ENCODE data around the gene VWA8.
"Not testable (repeated sequence)": the region's sequence is repeated elsewhere in the genome, so short reads cannot be mapped to it uniquely, and the experiment has no call there.

The VWA8 gene

DNA sequence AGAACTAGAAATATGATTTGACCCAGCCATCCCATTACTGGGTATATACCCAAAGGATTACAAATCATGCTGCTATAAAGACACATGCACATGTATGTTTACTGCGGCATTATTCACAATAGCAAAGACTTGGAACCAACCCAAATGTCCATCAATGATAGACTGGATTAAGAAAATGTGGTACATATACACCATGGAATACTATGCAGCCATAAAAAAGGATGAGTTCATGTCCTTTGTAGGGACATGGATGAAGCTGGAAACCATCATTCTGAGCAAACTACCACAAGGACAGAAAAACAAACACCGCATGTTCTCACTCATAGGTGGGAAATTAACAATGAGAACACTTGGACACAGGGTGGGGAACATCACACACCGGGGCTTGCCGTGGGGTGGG lies 38.0 kb downstream of the VWA8 start:
- DNase-seq (ENCODE audit: low read depth in 2 of 2), result not testable (repeated sequence)

DNA sequence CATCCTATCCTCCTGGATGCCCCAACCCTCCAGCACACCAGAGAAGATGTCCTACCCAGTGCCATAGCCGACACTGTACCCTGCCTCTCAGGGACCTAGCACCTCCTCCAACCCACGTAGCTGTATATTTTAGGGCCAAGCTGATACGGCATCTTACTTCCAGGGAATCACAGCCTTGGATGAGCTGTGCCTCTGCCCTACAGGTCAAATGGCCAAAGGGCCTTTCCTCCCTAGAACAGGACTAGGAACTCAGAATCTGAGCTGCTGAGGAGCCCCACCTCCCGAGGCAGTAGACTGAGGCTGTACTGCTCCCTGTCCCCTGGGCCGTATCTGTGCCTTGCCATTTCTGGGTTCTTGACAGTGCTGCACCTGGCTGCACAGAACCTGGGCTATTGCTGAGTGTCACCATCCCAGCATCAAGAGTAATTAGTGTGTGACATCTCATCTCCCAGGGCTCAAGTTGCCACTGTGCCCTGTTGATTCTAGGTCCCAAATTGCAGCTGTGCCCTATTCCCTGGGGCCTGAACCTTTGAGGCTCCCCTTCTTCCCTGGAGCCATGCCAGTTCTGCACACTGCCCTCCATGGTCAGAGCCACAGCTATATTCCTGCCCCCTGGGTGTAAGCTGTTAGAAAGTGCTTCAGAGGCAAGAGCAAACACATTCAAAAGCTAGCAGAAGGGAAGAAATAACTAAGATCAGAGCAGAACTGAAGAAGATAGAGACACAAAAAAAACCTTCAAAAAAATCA lies 41.0 kb downstream of the VWA8 start:
- DNase-seq (ENCODE audit: low read depth in 2 of 2), result no peak

DNA sequence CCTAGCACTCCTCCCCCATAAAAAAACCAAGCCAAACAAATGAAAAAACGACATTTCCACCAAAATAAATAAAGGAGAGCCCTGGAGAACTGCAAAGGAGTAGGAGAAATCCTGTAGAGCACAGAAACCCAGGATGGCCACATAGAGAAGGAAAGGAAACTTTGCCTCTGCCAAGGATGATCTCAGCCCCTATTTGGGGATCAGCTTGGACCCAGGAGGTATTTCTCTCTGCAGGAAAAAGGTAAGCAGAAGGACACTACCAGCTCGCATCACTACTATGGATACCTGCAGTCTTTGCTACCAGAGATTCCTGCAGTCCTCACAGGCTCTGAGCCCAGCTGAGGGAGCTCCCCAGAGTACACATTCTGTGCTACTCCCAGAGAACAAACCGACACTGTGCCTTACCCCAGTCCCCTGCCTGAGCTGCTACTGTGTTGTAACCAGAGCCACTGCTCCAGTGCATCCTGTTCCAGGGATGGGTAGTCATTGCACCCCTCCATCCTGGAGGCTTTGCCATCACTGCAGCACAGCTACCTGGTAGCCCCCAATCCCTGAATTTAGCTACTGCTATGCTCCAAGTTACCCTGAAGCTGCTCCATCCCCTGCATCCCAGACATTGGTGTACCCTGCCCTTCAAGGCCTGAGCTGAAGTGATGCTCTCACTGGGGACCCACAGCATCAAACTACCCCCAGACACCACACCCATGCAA lies 41.7 kb downstream of the VWA8 start:
- no peak for DNase-seq (ENCODE audit: low read depth in 2 of 2)

DNA sequence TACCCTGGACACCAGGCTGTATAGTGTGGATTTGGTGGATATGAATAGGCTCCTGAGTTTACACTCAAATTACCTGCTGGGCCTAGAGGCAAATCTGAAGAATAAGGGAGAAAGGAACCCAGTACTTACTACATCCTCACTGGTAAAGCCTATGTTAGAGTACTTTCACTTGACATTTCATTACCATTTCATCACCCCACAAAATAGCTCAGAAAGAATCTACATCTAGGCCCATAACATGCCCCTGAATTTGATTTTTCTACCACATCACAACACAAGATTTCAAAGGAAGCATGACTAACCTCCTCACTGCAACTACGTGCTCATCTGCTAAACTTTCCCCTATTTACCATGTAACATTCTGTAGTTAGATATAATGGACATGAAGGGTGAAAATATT lies 43.3 kb downstream of the VWA8 start:
- no peak for DNase-seq (ENCODE audit: low read depth in 2 of 2)

DNA sequence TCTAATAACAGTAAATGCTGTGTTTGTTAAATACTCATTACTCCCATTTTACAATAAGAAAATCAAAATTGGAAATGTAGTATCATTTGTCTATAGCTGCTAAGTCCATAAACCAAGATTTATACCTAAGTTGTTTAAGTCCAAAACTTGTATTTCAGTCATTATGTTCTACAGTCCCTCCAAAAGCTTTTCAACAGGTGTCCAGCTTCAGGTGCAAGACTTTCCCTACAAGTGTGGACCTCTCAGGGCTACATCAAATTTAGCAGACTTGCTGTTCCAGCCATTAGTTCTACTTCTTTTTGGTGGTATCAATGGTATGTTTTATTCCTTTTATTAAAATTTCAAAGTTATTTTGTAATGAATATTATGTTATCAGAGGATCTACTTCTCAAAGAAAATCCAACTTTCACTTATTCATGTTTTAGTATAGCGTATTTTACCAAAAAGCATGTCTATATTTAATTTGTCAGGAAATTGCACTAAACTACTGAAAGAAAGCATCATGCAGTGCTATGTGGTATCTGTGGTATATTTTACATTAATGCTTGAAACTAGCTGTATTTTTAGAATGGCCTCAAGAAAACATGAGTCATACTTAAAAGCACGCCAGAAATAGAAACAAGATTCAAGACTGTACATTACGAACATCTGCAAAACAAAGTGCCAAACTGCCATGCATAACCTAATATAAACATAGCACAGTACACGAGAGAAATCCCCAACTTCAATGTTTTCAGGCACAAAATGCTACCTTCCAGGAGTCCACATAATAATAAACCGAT lies 44.5 kb downstream of the VWA8 start:
- no peak for DNase-seq (ENCODE audit: low read depth in 2 of 2)

DNA sequence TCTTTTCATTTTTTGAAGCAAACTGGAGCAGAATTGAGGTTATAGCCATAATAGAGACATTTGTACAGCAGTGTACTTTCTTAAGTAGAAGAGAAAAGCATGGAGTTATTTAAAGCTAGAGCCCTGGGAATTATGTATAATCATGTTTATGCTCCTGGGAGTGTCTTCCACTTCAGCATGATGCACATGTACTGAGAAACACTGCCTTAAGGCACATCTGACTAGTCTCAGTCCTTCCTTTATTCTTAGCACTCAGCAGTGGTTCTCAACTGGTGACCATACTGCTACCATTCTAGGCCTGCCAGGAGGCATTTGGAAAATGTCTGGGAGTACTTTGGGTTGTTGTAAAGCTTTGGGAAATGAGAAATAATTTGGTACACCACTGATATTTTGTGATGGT lies 45.8 kb downstream of the VWA8 start:
- no peak for DNase-seq (ENCODE audit: low read depth in 2 of 2)

DNA sequence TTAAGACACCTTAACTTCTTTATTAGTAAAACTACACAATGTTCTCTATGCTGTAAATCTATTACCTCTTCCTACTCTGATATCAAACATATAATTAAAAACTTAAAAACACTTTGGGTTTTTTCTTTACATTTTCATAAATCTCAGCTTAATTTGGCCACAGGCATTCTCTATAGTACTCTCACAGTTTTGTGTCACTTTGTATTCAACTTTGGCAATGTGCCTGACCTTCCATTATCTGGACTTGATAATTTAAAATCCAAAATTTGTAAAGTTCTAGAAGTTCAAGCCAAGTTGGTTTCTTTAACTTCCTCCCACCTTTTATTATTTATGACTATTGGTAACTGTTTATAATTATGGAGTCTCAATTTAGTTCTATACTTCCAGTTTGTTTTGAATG lies 46.4 kb downstream of the VWA8 start:
- no peak for DNase-seq (ENCODE audit: low read depth in 2 of 2)

DNA sequence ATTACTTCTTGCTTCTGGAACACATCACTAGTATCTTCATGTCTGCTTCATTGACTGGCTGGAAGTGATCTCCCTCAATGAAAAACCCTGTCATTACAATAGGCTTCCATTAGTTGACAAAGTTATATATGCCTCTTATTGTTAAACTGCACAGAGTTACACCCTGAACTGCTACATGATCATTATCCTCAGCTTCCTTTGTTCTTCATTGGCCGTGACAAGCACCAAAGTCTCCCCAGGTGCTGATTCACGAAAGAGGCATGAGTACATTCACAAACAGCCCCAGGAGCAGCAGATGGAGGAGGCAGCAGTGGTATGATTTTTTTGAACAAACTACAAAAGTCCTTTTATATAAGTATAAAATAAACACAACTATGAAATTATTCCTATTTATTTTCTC lies 51.4 kb downstream of the VWA8 start:
- no peak for DNase-seq (ENCODE audit: low read depth in 2 of 2)

DNA sequence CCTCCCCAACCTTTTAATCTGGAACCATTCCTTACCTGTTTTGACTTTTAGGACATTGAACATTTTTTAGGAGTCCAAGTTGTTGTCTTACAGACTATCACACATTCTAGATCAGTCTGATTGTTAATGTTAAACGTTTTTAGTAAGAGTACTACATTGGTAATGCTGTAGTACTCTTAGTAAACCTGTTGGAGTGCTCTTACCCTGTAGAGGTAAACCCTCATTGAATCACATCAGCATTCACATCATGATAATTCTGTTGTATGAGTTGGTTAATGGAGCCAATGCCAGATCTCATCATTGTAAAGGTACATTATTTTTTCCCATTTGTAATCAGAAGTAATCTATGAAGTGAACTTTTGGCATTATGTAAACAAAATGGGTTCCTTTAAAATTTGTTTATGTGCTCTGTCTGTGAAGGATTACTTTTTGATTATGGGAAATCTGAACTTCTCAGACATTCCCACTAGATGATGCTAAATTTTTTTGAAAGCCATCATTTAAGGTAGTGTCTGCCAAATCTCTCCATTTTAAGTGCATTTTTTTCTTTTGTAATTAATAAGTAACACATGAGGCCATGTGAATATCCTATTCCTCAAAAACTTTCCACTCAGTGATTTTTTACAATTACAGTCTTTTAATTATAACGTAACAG lies 55.2 kb downstream of the VWA8 start:
- no peak for DNase-seq (ENCODE audit: low read depth in 2 of 2)

DNA sequence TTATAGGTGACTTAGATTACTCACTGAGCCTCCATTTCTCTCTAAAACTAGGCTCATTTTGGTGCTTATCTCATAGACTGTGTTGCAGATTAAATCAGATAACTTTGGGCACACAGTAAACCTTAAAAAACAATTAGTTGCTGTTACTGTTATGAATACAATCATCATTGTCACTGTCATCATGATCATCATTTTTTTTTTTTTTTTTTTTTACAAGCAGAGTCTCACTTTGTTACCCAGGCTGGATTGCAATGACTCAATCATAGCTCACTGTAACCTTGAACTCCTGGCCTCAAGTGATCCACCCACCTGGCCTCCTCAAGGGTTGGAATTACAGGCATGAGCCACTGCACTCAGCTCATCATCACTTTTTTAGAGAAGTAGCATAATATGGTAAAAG lies 60.0 kb downstream of the VWA8 start:
- no peak for DNase-seq (ENCODE audit: low read depth in 2 of 2)

DNA sequence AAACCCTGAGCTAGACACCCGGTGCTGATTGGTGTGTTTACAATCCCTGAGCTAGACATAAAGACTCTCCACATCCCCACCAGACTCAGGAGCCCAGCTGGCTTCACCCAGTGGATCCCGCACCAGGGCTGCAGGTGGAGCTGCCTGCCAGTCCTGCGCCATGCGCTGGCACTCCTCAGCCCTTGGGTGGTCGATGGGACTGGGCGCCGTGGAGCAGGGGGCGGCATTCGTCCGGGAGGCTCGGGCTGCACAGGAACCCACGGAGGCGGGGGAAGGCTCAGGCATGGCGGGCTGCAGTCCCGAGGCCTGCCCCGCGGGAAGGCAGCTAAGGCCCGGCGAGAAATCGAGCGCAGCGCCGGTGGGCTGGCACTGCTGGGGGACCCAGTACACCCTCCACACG lies 62.5 kb downstream of the VWA8 start:
- not testable (repeated sequence) for DNase-seq (ENCODE audit: low read depth in 2 of 2)

DNA sequence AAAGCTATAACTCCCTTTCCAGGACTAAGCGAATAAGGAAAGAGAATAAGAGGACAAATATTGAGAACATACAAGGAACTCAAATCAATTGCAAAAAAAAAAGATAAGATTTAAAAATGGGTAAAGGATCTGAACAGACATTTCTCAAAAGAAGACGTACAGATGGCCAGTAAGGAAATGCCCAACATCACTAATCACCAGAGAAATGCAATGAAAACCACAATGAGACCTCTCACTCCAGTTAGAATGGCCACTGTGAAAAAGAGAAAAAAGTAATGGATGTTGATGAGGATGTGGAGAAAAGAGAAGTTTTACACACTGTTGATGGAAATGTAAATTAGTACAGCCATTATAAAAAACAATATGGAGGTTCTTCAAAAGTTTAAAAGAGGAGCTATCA lies 63.8 kb downstream of the VWA8 start:
- no peak for DNase-seq (ENCODE audit: low read depth in 2 of 2)

DNA sequence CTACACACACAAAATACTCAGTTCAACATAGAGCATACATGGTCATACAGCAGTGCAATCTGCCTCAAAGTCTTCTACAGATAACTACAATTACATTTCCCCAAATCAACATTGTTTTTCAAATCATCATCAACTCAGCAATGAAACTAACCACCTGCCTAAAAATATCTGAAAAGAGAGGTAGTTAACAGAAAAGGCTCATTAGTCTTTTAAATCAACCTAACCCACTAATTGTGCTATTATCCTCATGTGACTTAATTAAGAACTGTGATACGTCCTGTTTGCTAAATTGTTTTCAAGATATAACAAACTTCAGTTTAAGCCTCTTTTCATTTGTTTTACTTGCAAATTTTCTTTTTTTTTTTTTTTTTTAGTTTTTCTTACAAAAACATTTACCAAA lies 65.4 kb downstream of the VWA8 start:
- no peak for DNase-seq (ENCODE audit: low read depth in 2 of 2)

DNA sequence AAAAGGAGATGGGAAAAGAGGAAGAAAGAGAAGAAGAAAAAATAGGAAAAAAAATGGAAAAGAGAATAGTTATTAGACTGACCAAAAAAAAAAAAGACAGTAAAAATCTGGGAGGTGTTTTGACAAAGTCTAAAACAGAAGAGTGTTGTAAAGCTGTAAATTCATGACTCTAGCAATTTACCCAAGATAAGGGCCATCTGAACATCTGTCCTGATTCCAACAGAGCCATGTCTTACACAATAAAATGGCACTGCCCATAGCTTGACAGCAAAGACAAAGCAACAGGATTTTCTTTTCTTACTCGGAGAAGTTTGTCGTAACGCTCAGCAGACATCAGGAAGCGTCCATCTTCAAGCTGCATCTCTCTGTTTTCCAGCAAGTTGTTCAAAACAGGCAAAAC lies 69.8 kb downstream of the VWA8 start:
- DNase-seq (ENCODE audit: low read depth in 2 of 2), result no peak

DNA sequence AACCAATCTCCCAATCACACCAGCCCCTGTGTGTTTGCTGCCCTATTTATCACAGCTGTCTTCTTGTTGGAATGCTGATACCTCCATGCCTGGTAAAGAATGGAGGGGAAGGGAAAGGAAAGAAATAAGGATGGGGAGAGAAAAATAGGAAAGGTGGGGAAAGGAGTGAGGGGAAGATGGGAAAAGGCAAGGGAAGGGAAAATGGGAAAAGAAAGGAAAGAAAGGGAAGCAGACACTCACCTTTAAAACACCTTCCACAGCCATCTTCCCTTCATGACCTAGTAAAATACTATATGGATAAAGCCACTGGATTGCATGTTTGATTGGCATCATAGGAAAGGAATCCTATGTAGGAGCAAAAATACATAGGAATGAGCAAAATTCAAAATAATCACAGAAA lies 77.8 kb downstream of the VWA8 start:
- no peak for DNase-seq (ENCODE audit: low read depth in 2 of 2)

DNA sequence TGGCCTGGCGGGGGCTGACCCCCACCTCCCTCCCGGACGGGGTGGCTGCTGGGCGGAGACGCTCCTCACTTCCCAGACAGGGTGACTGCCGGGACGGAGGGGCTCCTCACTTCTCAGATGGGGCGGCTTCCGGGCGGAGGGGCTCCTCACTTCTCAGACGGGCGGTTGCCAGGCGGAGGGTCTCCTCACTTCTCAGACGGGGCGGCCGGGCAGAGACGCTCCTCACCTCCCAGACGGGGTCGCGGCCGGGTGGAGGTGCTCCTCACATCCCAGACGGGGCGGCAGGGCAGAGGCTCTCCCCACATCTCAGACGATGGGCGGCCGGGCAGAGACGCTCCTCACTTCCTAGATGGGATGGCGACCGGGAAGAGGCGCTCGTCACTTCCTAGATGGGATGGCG lies 79.0 kb downstream of the VWA8 start:
- not testable (repeated sequence) for DNase-seq (ENCODE audit: low read depth in 2 of 2)

DNA sequence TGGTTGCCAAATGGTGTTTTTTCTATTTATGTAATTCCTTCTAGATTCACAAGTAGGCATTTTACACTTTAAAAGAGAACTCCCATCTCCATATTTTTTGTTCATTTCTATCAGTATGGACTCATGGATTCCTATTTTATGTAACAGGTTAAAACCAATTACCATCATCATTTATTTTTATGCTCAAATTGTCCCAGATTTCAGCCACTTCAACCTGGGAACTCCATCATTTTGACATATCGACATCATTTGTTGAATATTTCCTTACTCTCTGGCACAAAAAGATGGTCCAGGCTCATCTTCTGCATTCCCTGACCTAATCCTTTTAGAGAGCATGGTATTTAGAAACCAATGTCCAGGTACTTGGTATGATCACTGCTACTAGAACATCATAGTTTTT lies 79.9 kb downstream of the VWA8 start:
- no peak for DNase-seq (ENCODE audit: low read depth in 2 of 2)

DNA sequence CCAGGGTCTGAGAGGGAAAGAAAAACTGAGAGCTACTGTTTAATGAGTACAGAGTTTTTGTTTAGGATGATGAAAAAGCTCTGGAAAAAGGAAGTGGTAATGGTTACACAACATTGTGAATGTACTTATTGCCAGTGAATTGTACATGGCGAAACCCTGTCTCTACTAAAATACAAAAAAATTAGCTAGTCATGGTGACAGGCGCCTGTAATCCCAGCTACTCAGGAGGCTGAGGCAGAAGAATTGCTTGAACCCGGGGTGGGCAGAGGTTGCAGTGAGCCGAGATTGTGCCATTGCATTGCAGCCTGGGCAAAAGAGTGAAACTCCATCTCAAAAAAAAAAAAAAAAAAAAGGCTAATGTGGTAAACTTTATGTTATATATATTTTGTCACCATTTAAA lies 96.3 kb downstream of the VWA8 start:
- DNase-seq (ENCODE audit: low read depth in 2 of 2), result no peak

DNA sequence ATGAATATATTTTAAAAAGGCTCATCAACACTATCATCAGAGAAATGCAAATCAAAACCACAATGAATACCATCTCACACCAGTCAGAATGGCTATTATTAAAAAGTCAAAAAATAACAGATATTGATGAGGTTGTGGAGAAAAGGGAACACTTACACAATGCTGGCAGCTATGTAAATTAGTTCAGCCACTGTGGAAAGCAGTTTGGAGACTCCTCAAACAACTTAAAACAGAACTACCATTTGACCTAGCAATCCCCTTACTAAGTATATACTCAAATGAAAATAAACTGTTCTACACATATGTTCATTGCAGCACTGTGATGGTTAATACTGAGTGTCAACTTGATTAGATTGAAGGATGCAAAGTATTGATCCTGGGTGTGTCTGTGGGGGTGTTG lies 98.2 kb downstream of the VWA8 start:
- DNase-seq (ENCODE audit: low read depth in 2 of 2), result not testable (repeated sequence)

DNA sequence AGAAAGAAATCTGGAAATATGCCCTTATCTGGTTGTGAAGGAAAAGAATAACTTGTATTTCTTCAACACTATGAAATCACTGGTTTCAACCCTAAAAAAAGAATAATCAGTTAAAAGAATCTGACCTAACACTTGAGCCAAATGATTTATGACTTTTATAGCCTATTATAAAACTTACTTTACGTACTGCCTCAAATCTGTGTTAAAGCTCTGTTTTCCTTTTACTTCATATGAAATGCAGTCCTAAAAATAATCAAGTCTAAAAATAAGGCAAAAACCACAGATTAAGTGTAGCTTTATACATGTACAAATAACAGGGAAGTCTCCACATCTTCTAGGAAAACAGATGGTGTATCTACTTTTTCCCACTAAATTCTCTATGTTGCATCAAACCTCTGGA lies 101.3 kb downstream of the VWA8 start:
- no peak for DNase-seq (ENCODE audit: low read depth in 2 of 2)

DNA sequence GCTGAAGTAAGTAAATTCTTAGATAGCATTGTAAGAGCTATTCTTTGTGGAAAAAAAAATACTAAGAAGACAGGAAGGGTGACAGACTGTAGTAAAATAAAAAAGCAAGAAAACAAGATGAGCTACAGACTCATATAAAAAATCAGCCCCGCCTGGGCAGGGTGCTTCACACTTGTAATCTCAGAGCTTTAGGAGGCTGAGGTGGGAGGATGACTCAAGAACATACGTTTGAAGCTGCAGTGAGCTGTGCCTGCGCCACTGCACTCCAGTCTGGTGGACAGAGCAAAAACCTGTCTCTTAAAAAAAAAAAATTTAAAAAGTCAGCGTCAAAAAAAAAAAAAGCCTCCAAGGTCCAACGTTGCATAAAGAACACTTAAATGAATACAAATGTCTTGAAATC lies 102.1 kb downstream of the VWA8 start:
- no peak for DNase-seq (ENCODE audit: low read depth in 2 of 2)

DNA sequence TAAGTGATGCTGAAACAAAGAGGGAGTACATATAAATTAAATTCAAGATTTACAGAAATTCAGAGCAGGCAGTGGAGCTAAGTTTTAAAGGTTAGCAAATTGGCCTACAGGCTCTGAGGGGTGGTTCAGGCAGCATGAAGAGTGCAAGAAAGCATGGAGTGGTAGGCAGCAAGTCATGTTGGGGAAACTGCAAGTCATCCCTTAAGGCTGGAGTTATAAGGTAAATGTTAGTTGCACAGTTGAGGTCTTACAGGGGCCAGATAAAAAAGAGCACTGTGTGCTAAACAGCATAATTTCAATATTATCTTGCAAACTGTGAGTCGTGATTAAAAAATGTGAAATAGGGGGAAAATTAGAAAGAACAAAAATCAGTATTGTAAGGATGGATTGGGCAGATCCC lies 106.2 kb downstream of the VWA8 start:
- no peak for DNase-seq (ENCODE audit: low read depth in 2 of 2)
